Spleen (tissue), 7 donors: ENCODE measurements around the gene TBC1D24.

Experiments
- POLR2A ChIP-seq, 3 donors: fragments of 450-650 bp; IDR thresholded peaks; one replicate each; pipeline ENCODE4 v1.5.1; 2017; ENCODE audit warnings: antibody characterized with exemption in 3 of 3, mild to moderate bottlenecking in 1 of 3
- TF ChIP-seq, protein P1 (sequence below), 11 experiments: fragments of 200-600 bp in 7 of 11; fragments of 450-650 bp in 4 of 11; sonication (generic) in 4 of 11; IDR thresholded peaks in 8 of 11; conservative IDR thresholded peaks in 3 of 11; 1 replicate in 7 of 11; 2 replicates in 4 of 11; pipeline versions ENCODE4 v1.4.0 to v1.8.0; 2016 to 2021; ENCODE audit warnings: antibody characterized with exemption in 11 of 11, inconsistent platforms in 4 of 11, mild to moderate bottlenecking in 1 of 11
- donor health status: DM: no; HTN: no; CAD: no; lungs with moderate emphysema.
- donor health status: DM: no; HTN: no; CAD: no.
- donor health status: DM: no; HTN: no; CAD: no.

DNA sequence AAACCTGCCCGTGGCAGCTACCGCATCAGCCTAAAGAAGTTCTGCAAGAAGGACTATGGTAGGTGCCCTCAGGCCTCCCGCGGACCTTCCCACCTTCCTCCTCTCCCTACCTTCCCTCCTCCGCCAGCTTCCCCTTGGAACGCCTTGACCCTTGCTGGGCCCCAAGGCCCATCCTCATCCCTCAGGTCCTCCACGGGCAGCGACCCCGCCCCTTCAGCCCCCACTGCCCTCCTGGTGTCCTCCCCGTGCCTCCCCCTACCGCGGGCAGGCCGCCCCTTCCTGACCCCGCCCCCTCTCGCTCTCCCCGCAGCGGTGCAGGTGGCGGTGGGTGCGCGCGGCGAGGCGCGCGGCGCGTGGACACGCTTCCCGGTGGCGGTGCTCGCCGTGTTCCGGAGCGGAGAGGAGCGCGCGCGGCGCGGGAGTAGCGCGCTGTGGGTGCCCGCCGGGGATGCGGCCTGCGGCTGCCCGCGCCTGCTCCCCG, 1.4 kb upstream of the TBC1D24 start:
- TF ChIP-seq, protein P1, sequence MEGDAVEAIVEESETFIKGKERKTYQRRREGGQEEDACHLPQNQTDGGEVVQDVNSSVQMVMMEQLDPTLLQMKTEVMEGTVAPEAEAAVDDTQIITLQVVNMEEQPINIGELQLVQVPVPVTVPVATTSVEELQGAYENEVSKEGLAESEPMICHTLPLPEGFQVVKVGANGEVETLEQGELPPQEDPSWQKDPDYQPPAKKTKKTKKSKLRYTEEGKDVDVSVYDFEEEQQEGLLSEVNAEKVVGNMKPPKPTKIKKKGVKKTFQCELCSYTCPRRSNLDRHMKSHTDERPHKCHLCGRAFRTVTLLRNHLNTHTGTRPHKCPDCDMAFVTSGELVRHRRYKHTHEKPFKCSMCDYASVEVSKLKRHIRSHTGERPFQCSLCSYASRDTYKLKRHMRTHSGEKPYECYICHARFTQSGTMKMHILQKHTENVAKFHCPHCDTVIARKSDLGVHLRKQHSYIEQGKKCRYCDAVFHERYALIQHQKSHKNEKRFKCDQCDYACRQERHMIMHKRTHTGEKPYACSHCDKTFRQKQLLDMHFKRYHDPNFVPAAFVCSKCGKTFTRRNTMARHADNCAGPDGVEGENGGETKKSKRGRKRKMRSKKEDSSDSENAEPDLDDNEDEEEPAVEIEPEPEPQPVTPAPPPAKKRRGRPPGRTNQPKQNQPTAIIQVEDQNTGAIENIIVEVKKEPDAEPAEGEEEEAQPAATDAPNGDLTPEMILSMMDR (IDR thresholded peaks at IDR 0.05 in 8 of 11, conservative IDR thresholded peaks at IDR 0.05 in 3 of 11), result no peak
- no peak for TF ChIP-seq POLR2A (IDR thresholded peaks at IDR 0.05)
